ENCODE measurements around the gene CDK8. TPM values are rescaled to one million over a fixed set of nuclear protein-coding genes. Genes with fewer than 3 reads are reported as not detected.

CDK8 gene
- total and polyA plus RNA-seq, 2 donors (not counting 3 experiments of a cell fraction or from before 2014, with no cell fraction given) = 12.2 to 13.3 TPM

- H3K36me3 ChIP-seq (ENCODE audit: control insufficient read depth in 2 of 2, extremely low read depth in 1 of 2, insufficient read depth in 2 of 2, low read length in 2 of 2) = no peaks in the 10 kb centered on the region
- H3K4me2 ChIP-seq (ENCODE audit: insufficient read depth, low read length) = no peak overlapping the region
- POLR2A ChIA-PET = no interaction called here
- no peak overlapping the region for H3K9ac ChIP-seq (replicated peaks; ENCODE audit: extremely low read depth, insufficient read depth, low read length)
- H3K27ac ChIP-seq (ENCODE audit: insufficient read depth, low read depth, low read length) = no peak overlapping the region
- no peaks in the 10 kb centered on the region for H3K9me3 ChIP-seq (replicated peaks; ENCODE audit: control insufficient read depth, insufficient read depth, low read length)
- dilution Hi-C loops (cut with MboI; ENCODE audit: extremely low pct_ligation_motif_present, low sequenced_read_pairs) = no loop called here
- peaks cover 17% of the 10 kb centered on the region for H3K79me2 ChIP-seq (ENCODE audit: control insufficient read depth, insufficient read depth, low read length)
- DNase-seq (ENCODE audit: low read depth, low spot score) (no peak), FAIRE-seq (no peak)
- no peak for TF ChIP-seq EZH2 (IDR thresholded peaks at IDR 0.05; ENCODE audit: borderline replicate concordance, low read depth, low read length, severe bottlenecking)
- TF ChIP-seq CTCF (IDR thresholded peaks at IDR 0.05; ENCODE audit: extremely low read depth in 1 of 2, insufficient read depth in 1 of 2, low read depth in 1 of 2, low read length in 2 of 2) = no peak
- no peaks in the 10 kb centered on the region for H3K9me1 ChIP-seq (replicated peaks; ENCODE audit: control insufficient read depth, extremely low read depth, insufficient read depth, low read length)
- no TSS peak for BruUV-seq (replicated peaks)
- CTCF ChIA-PET = no interaction called here
- H3K4me3 ChIP-seq (replicated peaks in 1 of 3; ENCODE audit: insufficient read depth in 1 of 3, low read depth in 1 of 3, low read length in 3 of 3) = no peak overlapping the region
- intact Hi-C loops (cut with micrococcal nuclease) = no loop called here
- H3K27me3 ChIP-seq (ENCODE audit: control insufficient read depth in 2 of 2, insufficient read depth in 2 of 2, low read length in 2 of 2) = no peaks in the 10 kb centered on the region
- no peak overlapping the region for H2AFZ ChIP-seq (ENCODE audit: low read depth, low read length)
- no peaks in the 10 kb centered on the region for H3K4me1 ChIP-seq (ENCODE audit: control insufficient read depth, extremely low read depth, insufficient read depth, low read length)
- no peaks in the 10 kb centered on the region for H4K20me1 ChIP-seq (replicated peaks; ENCODE audit: control insufficient read depth, extremely low read depth, insufficient read depth, low read length)
Measured at GRCh38 chr13:26295812-26296211, 41.9 kb downstream of the CDK8 start.

- Histone ChIP-seq H2AFZ (ENCODE audit: low read depth, low read length) (no peak overlapping the region), H3K27ac (ENCODE audit: insufficient read depth, low read depth, low read length) (no peak overlapping the region), H3K4me2 (ENCODE audit: insufficient read depth, low read length) (no peak overlapping the region), H3K9me3 (replicated peaks; ENCODE audit: control insufficient read depth, insufficient read depth, low read length) (no peaks in the 10 kb centered on the region), H3K79me2 (ENCODE audit: control insufficient read depth, insufficient read depth, low read length) (peaks cover 21% of the 10 kb centered on the region), H3K9ac (replicated peaks; ENCODE audit: extremely low read depth, insufficient read depth, low read length) (no peak overlapping the region), H3K27me3 (ENCODE audit: control insufficient read depth in 2 of 2, insufficient read depth in 2 of 2, low read length in 2 of 2) (no peaks in the 10 kb centered on the region), H3K9me1 (replicated peaks; ENCODE audit: control insufficient read depth, extremely low read depth, insufficient read depth, low read length) (no peaks in the 10 kb centered on the region), H3K4me1 (ENCODE audit: control insufficient read depth, extremely low read depth, insufficient read depth, low read length) (no peaks in the 10 kb centered on the region), H4K20me1 (replicated peaks; ENCODE audit: control insufficient read depth, extremely low read depth, insufficient read depth, low read length) (no peaks in the 10 kb centered on the region), H3K4me3 (replicated peaks in 1 of 3; ENCODE audit: insufficient read depth in 1 of 3, low read depth in 1 of 3, low read length in 3 of 3) (no peak overlapping the region), H3K36me3 (ENCODE audit: control insufficient read depth in 2 of 2, extremely low read depth in 1 of 2, insufficient read depth in 2 of 2, low read length in 2 of 2) (no peaks in the 10 kb centered on the region)
- intact Hi-C loops (cut with micrococcal nuclease) (no loop called here), dilution Hi-C loops (cut with MboI; ENCODE audit: extremely low pct_ligation_motif_present, low sequenced_read_pairs) (no loop called here)
- ChIA-PET CTCF (interaction anchor here (1.0 kb wide), 1 partner anchor 22 kb away, joined by 3 read pairs; no protein-coding TSS in a partner anchor), POLR2A (no interaction called here)
- no TSS peak for BruUV-seq (replicated peaks)
- FAIRE-seq (no peak), DNase-seq (ENCODE audit: low read depth, low spot score) (no peak)
- TF ChIP-seq GATA2 (IDR thresholded peaks at IDR 0.05; ENCODE audit: insufficient read depth, insufficient read length, low read depth, low read length) = no peak
- no peak for TF ChIP-seq MAX (IDR thresholded peaks at IDR 0.05; ENCODE audit: insufficient read depth, insufficient read length)
- TF ChIP-seq EZH2 (IDR thresholded peaks at IDR 0.05; ENCODE audit: borderline replicate concordance, low read depth, low read length, severe bottlenecking) = no peak
- no peak for TF ChIP-seq JUN (IDR thresholded peaks at IDR 0.05; ENCODE audit: borderline replicate concordance, insufficient read depth, insufficient read length, low read depth)
- no peak for TF ChIP-seq POLR2AphosphoS5 (IDR thresholded peaks at IDR 0.05; ENCODE audit: insufficient read depth, low read depth, low read length)
Measured at GRCh38 chr13:26299168-26299750, 45.3 kb downstream of the CDK8 start.
